ENCODE results near the gene TMEM200C. TPM values are rescaled to one million over a fixed set of nuclear protein-coding genes. Genes with fewer than 3 reads are reported as not detected.
A peak's percentile ranks its signal among the peaks of the same experiment; 100 is the strongest.

Gene TMEM200C
- total RNA-seq, 1 donor from 2014 or later: 0.50 TPM

DNA sequence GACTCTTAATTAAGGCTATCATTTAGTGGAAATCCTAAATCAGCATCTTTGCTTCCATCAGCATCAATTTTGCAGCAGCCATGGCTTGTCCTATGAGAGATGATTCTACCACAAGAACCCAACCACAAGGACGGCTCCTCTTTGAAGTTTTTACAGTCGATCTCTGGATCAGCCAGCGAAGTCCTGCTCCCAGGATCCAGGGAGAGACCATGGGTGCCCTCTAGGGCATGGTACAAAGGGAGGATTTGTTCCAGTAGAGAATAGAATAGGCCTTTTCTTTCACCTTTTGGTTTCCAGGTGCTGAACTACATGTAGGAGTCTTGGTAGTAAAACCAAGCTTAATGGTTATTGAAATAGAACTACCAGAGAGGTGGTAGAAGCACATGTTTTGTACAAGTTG, 52.7 kb downstream of the TMEM200C start:
- no peak overlapping the region for H3K27ac ChIP-seq
- H3K9me3 ChIP-seq: no peaks in the 10 kb centered on the region
- ATAC-seq (no peak), DNase-seq (no peak)
- intact Hi-C loops (cut with DNase I): no loop called here
- H3K4me3 ChIP-seq: no peak overlapping the region
- no peaks in the 10 kb centered on the region for H3K27me3 ChIP-seq (ENCODE audit: low read depth)
- H3K36me3 ChIP-seq: no peaks in the 10 kb centered on the region
- H3K4me1 ChIP-seq: no peaks in the 10 kb centered on the region
- TF ChIP-seq, protein P1, sequence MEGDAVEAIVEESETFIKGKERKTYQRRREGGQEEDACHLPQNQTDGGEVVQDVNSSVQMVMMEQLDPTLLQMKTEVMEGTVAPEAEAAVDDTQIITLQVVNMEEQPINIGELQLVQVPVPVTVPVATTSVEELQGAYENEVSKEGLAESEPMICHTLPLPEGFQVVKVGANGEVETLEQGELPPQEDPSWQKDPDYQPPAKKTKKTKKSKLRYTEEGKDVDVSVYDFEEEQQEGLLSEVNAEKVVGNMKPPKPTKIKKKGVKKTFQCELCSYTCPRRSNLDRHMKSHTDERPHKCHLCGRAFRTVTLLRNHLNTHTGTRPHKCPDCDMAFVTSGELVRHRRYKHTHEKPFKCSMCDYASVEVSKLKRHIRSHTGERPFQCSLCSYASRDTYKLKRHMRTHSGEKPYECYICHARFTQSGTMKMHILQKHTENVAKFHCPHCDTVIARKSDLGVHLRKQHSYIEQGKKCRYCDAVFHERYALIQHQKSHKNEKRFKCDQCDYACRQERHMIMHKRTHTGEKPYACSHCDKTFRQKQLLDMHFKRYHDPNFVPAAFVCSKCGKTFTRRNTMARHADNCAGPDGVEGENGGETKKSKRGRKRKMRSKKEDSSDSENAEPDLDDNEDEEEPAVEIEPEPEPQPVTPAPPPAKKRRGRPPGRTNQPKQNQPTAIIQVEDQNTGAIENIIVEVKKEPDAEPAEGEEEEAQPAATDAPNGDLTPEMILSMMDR (IDR thresholded peaks at IDR 0.05): no peak

DNA sequence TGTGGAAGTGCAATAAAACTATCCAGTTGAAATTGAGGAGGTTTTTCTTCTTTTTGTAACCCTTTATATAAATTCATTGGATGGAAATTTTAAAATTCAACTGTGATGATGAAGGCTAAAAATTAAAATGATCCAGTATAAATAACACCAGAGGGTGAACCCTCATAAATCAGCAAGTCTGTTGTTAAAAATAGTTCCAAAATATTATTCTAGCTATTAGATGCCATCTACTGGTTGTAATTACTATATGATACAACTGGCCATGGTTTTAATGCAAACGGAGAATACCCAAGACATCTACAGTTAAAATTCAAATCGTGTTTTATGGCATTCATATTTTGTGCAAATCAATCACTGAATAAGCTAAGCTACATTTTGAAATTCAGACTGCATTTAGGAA, 53.8 kb downstream of the TMEM200C start:
- H3K27me3 ChIP-seq (ENCODE audit: low read depth): no peaks in the 10 kb centered on the region
- TF ChIP-seq, protein P1 (IDR thresholded peaks at IDR 0.05): peak; percentile 28
- ATAC-seq (no peak), DNase-seq (no peak)
- no peaks in the 10 kb centered on the region for H3K9me3 ChIP-seq
- no peak overlapping the region for H3K27ac ChIP-seq
- no peak overlapping the region for H3K4me3 ChIP-seq
- intact Hi-C loops (cut with DNase I): no loop called here
- no peaks in the 10 kb centered on the region for H3K4me1 ChIP-seq
- H3K36me3 ChIP-seq: no peaks in the 10 kb centered on the region

DNA sequence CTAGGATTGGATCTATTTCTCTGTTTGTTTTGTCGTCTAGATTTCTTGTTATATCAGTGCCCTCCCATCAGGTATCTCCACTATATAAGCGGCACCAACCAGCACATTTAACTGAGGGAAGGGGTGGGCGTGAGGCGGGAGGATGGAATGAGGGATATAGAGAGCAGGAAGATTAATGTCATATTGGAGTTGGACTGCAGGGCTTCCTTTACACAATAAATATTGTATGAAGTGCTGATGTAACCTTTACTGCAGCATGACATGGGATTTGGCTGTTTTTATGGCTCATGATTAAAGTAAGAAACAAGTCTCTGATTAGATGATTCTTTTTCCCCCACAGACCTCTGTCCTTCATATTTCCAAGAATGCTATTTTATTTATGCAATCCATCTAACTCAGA, 54.8 kb downstream of the TMEM200C start:
- intact Hi-C loops (cut with DNase I): no loop called here
- ATAC-seq: no peak
- DNase-seq: no peak
- Histone ChIP-seq H3K4me3 (no peak overlapping the region), H3K36me3 (no peaks in the 10 kb centered on the region), H3K4me1 (no peaks in the 10 kb centered on the region), H3K27me3 (ENCODE audit: low read depth) (no peaks in the 10 kb centered on the region), H3K27ac (no peak overlapping the region), H3K9me3 (no peaks in the 10 kb centered on the region)
- TF ChIP-seq, protein P1 (IDR thresholded peaks at IDR 0.05): no peak

DNA sequence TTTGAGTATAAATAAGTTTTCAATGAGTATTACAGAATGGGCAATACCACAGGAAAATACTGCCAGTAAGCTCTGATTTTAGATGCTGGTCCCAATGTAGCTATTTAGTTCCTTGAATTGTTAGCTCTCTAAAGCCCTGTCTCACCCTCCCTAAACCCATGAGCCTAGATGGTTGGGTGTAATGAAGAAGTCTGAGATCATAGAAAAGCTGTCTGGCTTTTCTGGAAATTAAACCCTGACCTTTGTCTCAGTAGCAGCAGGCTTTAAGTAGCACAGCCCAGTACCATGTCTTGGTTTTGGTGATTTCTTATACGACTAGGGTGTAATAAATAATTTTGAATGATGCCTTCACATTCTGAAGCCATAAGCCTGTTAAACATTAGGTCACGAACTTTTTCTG, 55.3 kb downstream of the TMEM200C start:
- H3K4me1 ChIP-seq: no peaks in the 10 kb centered on the region
- no peak overlapping the region for H3K27ac ChIP-seq
- TF ChIP-seq, protein P1 (IDR thresholded peaks at IDR 0.05): no peak
- intact Hi-C loops (cut with DNase I): no loop called here
- H3K4me3 ChIP-seq: no peak overlapping the region
- DNase-seq (no peak), ATAC-seq (no peak)
- no peaks in the 10 kb centered on the region for H3K36me3 ChIP-seq
- no peaks in the 10 kb centered on the region for H3K9me3 ChIP-seq
- H3K27me3 ChIP-seq (ENCODE audit: low read depth): no peaks in the 10 kb centered on the region

DNA sequence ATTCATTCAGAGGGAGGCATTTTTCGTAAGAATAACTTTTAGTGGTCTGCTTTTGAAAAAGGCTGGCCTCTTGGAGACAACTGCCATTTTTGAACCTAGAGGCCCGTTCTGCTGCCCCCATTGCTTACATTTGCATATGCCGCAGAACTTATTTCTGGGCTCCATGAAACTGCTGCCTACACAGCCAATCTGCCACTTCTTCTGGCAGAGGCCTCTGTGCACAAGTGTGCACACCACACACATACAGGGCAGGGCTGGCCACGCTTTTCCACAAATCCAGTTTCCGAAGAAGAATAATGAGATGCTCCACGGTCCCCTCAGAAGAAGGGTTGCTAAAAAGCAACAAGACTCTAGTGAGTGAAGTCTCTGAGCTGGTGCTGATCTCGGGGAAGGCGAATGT, 56.2 kb downstream of the TMEM200C start:
- TF ChIP-seq, protein P1 (IDR thresholded peaks at IDR 0.05): no peak
- Histone ChIP-seq H3K36me3 (no peaks in the 10 kb centered on the region), H3K27me3 (ENCODE audit: low read depth) (no peaks in the 10 kb centered on the region), H3K4me1 (no peaks in the 10 kb centered on the region), H3K27ac (no peak overlapping the region), H3K9me3 (no peaks in the 10 kb centered on the region), H3K4me3 (no peak overlapping the region)
- DNase-seq: no peak
- intact Hi-C loops (cut with DNase I): no loop called here
- ATAC-seq: no peak

Small RNA genes within 50 kb of the gene (microRNA-seq; reads per million reads assigned to microRNA genes)
- gene MIR3976 (ENCODE audit: borderline number of aligned reads): not detected
